GM18951 (cell line): ENCODE data around the gene CHI3L1.
"Not testable (repeated sequence)": the region's sequence is repeated elsewhere in the genome, so short reads cannot be mapped to it uniquely, and the experiment has no call there.

Source experiments
- POLR2A ChIP-seq: IDR thresholded peaks from 4 replicates; pipeline ENCODE4 v1.6.1; 2011; ENCODE audit warnings: mild to moderate bottlenecking; ENCODE audit not compliant: insufficient read length, insufficient read depth; ENCODE audit errors: extremely low read depth
- in situ Hi-C: fragments of 300-500 bp; cut with MboI; formaldehyde crosslinking; loops from one replicate; pipeline ENCODE4 v1.12.0; 2022; ENCODE audit warnings: low sequenced_read_pairs, mixed read lengths, inconsistent platforms; ENCODE audit not compliant: unreplicated experiment

Gene CHI3L1

GRCh38 chr1:203186446-203187303 is at the start of gene CHI3L1:
TSS of gene CHI3L1 (minus strand) at chr1:203186704. CDS start at chr1:203186623, 81 bp downstream.
- no peak for TF ChIP-seq POLR2A
- in situ Hi-C loops, result no loop called here

GRCh38 chr1:203234901-203235300 is 48.4 kb upstream of the CHI3L1 start:
- in situ Hi-C loops, result not testable (repeated sequence)

GRCh38 chr1:203229471-203230135 is 43.1 kb upstream of the CHI3L1 start, which contains the start of gene CHIT1:
TSS of gene CHIT1 (minus strand) at chr1:203229673. CDS start at chr1:203229636, 37 bp downstream.
- TF ChIP-seq POLR2A, result no peak
- in situ Hi-C loops, result no loop called here

- in situ Hi-C loops, result no loop called here
- no peak for TF ChIP-seq POLR2A
Measured at GRCh38 chr1:203228670-203229069, 42.2 kb upstream of the CHI3L1 start.

- in situ Hi-C loops, result no loop called here
- no peak for TF ChIP-seq POLR2A
Measured at GRCh38 chr1:203227371-203228083, 41.0 kb upstream of the CHI3L1 start.

GRCh38 chr1:203225071-203225470 is 38.6 kb upstream of the CHI3L1 start:
- no peak for TF ChIP-seq POLR2A
- in situ Hi-C loops, result no loop called here

- in situ Hi-C loops, result no loop called here
- no peak for TF ChIP-seq POLR2A
Measured at GRCh38 chr1:203223012-203223775, 36.7 kb upstream of the CHI3L1 start.

GRCh38 chr1:203219934-203220333 is 33.4 kb upstream of the CHI3L1 start:
- TF ChIP-seq POLR2A, result no peak
- in situ Hi-C loops, result loop anchor here (5.0 to 10.0 kb wide), 2 partner anchors 48 to 185 kb away; no protein-coding TSS in a partner anchor

GRCh38 chr1:203219171-203219570 is 32.7 kb upstream of the CHI3L1 start:
- in situ Hi-C loops, result loop anchor here (5.0 to 10.0 kb wide), 2 partner anchors 47 to 184 kb away; no protein-coding TSS in a partner anchor
- no peak for TF ChIP-seq POLR2A

GRCh38 chr1:203217668-203218067 is 31.2 kb upstream of the CHI3L1 start:
- no peak for TF ChIP-seq POLR2A
- in situ Hi-C loops, result loop anchor here (5.0 to 10.0 kb wide), 2 partner anchors 45 to 183 kb away; no protein-coding TSS in a partner anchor

- TF ChIP-seq POLR2A, result no peak
- in situ Hi-C loops, result loop anchor here (5.0 to 10.0 kb wide), 2 partner anchors 45 to 182 kb away; no protein-coding TSS in a partner anchor
Measured at GRCh38 chr1:203217139-203217655, 30.7 kb upstream of the CHI3L1 start.
